Endodermal cell (in vitro differentiated cells): ENCODE results near the gene RAPGEFL1. TPM values are rescaled to one million over a fixed set of nuclear protein-coding genes. Genes with fewer than 3 reads are reported as not detected.

Experiments
- DNase-seq: peaks from one replicate; pipeline ENCODE4 v3.0.0-alpha.2; 2017
- H3K27ac ChIP-seq: 2 replicates; pipeline ENCODE4 v1.5.1; 2013; ENCODE audit warnings: mild to moderate bottlenecking, low read depth, low read length, moderate library complexity
- H3K27me3 ChIP-seq: 2 replicates; pipeline ENCODE4 v1.6.1; 2013; ENCODE audit warnings: mild to moderate bottlenecking, low read length, moderate library complexity; ENCODE audit not compliant: insufficient read depth, control insufficient read depth, poor library complexity, severe bottlenecking
- H3K36me3 ChIP-seq: 2 replicates; pipeline ENCODE4 v1.7.0; 2013; ENCODE audit warnings: mild to moderate bottlenecking, low read length, moderate library complexity; ENCODE audit not compliant: control insufficient read depth, insufficient read depth
- H3K4me1 ChIP-seq: one replicate; pipeline ENCODE4 v1.7.0; 2013; ENCODE audit warnings: low read length; ENCODE audit not compliant: control insufficient read depth, insufficient read depth
- H3K4me3 ChIP-seq: 2 replicates; pipeline ENCODE4 v1.5.1; 2013; ENCODE audit warnings: mild to moderate bottlenecking, low read length, moderate library complexity
- H3K9ac ChIP-seq: 2 replicates; pipeline ENCODE4 v1.6.1; 2013; ENCODE audit warnings: mild to moderate bottlenecking, low read length, moderate library complexity; ENCODE audit not compliant: poor library complexity, severe bottlenecking; ENCODE audit errors: extremely low read depth
- H3K9me3 ChIP-seq: 2 replicates; pipeline ENCODE4 v1.6.1; 2013; ENCODE audit warnings: mild to moderate bottlenecking, low read length, moderate library complexity; ENCODE audit not compliant: control insufficient read depth
- H3K27ac Mint-ChIP-seq: 2 replicates; pipeline ENCODE4 v1.8.0; 2020; ENCODE audit warnings: mixed read lengths
- H3K27me3 Mint-ChIP-seq: 2 replicates; pipeline ENCODE4 v1.8.0; 2021; ENCODE audit warnings: mild to moderate bottlenecking, mixed read lengths; ENCODE audit not compliant: insufficient read depth
- H3K36me3 Mint-ChIP-seq: 2 replicates; pipeline ENCODE4 v1.8.0; 2020; ENCODE audit warnings: low read depth, mixed read lengths
- H3K4me1 Mint-ChIP-seq: 2 replicates; pipeline ENCODE4 v1.8.0; 2020; ENCODE audit warnings: mixed read lengths
- H3K4me3 Mint-ChIP-seq: 2 replicates; pipeline ENCODE4 v1.8.0; 2020; ENCODE audit warnings: mild to moderate bottlenecking, moderate library complexity, mixed read lengths
- H3K9me3 Mint-ChIP-seq: 2 replicates; pipeline ENCODE4 v1.8.0; 2020; ENCODE audit warnings: mild to moderate bottlenecking, mixed read lengths
- WGBS, 2 experiments: methylation state at CpG; one replicate each; pipeline versions ENCODE4 v1.1.5 to v1.1.7; 2013; ENCODE audit warnings: missing lambda C conversion rate in 2 of 2, mixed read lengths in 1 of 2; ENCODE audit not compliant: insufficient coverage in 1 of 2, insufficient read length in 1 of 2; 5-methylcytosine and 5-hydroxymethylcytosine counted together
- total RNA-seq, 2 donors: library from RNA; stranded (reverse); fragmentation: NEBNext Ultra II Directional in 1 of 2; extraction: Animal tissue kit (Norgen Biotek cat#: 25700) in 1 of 2; gene quantifications; 2 replicates in 1 of 2; 3 replicates in 1 of 2; pipeline ENCODE4 v1.2.1, GENCODE V29; 2021
- TF ChIP-seq, protein P1 (sequence below): fragments of 200-600 bp; sonication (generic); conservative IDR thresholded peaks from 2 replicates; pipeline ENCODE4 v1.5.0; 2021; ENCODE audit warnings: antibody characterized with exemption, mild to moderate bottlenecking

RAPGEFL1 gene
- total RNA-seq, 2 donors from 2014 or later: 15.6 to 20.8 TPM

DNA sequence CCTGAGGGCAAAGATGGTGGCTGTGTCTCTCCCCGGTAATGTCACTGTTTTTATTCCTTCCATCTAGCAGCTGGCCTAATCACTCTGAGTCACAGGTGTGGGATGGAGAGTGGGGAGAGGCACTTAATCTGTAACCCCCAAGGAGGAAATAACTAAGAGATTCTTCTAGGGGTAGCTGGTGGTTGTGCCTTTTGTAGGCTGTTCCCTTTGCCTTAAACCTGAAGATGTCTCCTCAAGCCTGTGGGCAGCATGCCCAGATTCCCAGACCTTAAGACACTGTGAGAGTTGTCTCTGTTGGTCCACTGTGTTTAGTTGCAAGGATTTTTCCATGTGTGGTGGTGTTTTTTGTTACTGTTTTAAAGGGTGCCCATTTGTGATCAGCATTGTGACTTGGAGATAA is 5.5 kb upstream of the RAPGEFL1 start:
- no peaks in the 10 kb centered on the region for H3K27me3 Mint-ChIP-seq
- Histone ChIP-seq H3K9me3 (no peaks in the 10 kb centered on the region), H3K9ac (no peak overlapping the region), H3K27ac (no peak overlapping the region), H3K36me3 (peaks cover 84% of the 10 kb centered on the region), H3K4me3 (no peak overlapping the region), H3K27me3 (no peaks in the 10 kb centered on the region), H3K4me1 (peaks cover 2% of the 10 kb centered on the region)
- no peak for DNase-seq
- no peak overlapping the region for H3K4me3 Mint-ChIP-seq
- TF ChIP-seq, protein P1, sequence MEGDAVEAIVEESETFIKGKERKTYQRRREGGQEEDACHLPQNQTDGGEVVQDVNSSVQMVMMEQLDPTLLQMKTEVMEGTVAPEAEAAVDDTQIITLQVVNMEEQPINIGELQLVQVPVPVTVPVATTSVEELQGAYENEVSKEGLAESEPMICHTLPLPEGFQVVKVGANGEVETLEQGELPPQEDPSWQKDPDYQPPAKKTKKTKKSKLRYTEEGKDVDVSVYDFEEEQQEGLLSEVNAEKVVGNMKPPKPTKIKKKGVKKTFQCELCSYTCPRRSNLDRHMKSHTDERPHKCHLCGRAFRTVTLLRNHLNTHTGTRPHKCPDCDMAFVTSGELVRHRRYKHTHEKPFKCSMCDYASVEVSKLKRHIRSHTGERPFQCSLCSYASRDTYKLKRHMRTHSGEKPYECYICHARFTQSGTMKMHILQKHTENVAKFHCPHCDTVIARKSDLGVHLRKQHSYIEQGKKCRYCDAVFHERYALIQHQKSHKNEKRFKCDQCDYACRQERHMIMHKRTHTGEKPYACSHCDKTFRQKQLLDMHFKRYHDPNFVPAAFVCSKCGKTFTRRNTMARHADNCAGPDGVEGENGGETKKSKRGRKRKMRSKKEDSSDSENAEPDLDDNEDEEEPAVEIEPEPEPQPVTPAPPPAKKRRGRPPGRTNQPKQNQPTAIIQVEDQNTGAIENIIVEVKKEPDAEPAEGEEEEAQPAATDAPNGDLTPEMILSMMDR: no peak
- H3K9me3 Mint-ChIP-seq: no peaks in the 10 kb centered on the region
- H3K36me3 Mint-ChIP-seq: peaks cover 82% of the 10 kb centered on the region
- H3K27ac Mint-ChIP-seq: no peak overlapping the region
- WGBS, 2 experiments: 100% methylated on average over 1 of the region's 1 CpG; no CpG with 5 or more reads in 1 of the 2 experiments
- no peaks in the 10 kb centered on the region for H3K4me1 Mint-ChIP-seq

DNA sequence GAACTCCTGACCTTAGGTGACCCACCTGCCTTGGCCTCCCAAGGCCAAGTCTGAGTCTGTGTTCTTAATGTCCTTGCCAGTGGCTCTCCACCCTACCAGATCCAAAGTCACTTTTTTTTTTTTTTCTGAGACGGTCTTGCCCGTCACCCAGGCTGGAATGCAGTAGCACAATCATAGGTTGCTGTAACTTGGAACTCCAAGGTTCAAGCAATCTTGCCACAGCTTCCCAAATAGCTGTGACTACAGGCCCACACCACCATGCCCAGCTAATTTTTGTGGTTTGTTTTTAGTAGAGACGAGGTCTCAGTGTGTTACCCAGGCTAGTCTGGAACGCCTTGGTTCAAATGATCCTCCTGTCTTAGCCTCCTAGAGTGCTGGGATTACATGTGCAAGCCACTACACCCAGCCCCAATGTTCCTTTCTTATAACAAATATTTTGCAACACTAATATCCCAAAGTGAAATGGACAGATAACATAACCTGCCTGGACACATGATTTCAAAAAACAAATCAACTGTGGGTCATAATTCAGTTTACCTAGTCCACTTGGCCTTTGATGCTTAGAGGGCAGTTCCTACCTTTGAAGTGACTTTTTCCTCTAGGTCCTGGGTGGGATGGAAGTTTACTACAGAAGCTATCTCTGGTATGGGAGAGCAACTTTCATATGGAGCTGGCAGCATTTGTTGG is 4.0 kb upstream of the RAPGEFL1 start:
- Mint-ChIP-seq H3K9me3 (no peaks in the 10 kb centered on the region), H3K27ac (no peak overlapping the region), H3K36me3 (peaks cover 71% of the 10 kb centered on the region), H3K4me3 (no peak overlapping the region), H3K27me3 (no peaks in the 10 kb centered on the region), H3K4me1 (no peaks in the 10 kb centered on the region)
- Histone ChIP-seq H3K27ac (no peak overlapping the region), H3K9ac (no peak overlapping the region), H3K9me3 (no peaks in the 10 kb centered on the region), H3K4me1 (peaks cover under 1% of the 10 kb centered on the region), H3K27me3 (no peaks in the 10 kb centered on the region), H3K36me3 (peaks cover 72% of the 10 kb centered on the region), H3K4me3 (no peak overlapping the region)
- 100% methylated on average over 2 to 4 of the region's 4 CpGs for WGBS, 2 experiments
- no peak for DNase-seq
- TF ChIP-seq, protein P1: no peak

DNA sequence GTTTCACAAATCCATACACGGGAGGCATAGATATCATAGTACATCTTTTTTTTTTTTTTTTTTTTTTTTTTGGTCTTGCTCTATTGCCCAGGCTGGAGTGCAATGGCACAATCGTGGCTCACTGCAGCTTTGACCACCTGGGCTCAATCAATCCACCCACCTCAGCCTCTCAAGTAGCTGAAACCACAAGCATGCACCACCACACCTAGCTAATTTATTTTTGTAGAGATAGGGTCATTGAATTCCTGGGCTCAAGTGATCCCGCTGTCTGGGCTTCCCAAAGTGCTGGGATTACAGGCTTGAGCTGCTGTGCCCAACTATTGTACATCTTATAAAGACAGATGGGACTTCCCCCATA is 3.5 kb upstream of the RAPGEFL1 start:
- no peak overlapping the region for H3K9ac ChIP-seq
- no peak overlapping the region for H3K27ac ChIP-seq
- H3K4me3 ChIP-seq: no peak overlapping the region
- DNase-seq: no peak
- H3K36me3 Mint-ChIP-seq: peaks cover 66% of the 10 kb centered on the region
- no peaks in the 10 kb centered on the region for H3K4me1 ChIP-seq
- H3K4me3 Mint-ChIP-seq: no peak overlapping the region
- H3K27me3 ChIP-seq: no peaks in the 10 kb centered on the region
- H3K27ac Mint-ChIP-seq: no peak overlapping the region
- peaks cover 68% of the 10 kb centered on the region for H3K36me3 ChIP-seq
- WGBS, 2 experiments: 96% methylated on average over 2 of the region's 3 CpGs; no CpG with 5 or more reads in 1 of the 2 experiments
- no peaks in the 10 kb centered on the region for H3K9me3 Mint-ChIP-seq
- H3K4me1 Mint-ChIP-seq: no peaks in the 10 kb centered on the region
- no peaks in the 10 kb centered on the region for H3K27me3 Mint-ChIP-seq
- no peaks in the 10 kb centered on the region for H3K9me3 ChIP-seq
- TF ChIP-seq, protein P1: no peak
